ENCODE results near the gene S100A5. TPM values are rescaled to one million over a fixed set of nuclear protein-coding genes. Genes with fewer than 3 reads are reported as not detected.

Gene S100A5
- total RNA-seq, 1 donor from 2014 or later: not detected

DNA sequence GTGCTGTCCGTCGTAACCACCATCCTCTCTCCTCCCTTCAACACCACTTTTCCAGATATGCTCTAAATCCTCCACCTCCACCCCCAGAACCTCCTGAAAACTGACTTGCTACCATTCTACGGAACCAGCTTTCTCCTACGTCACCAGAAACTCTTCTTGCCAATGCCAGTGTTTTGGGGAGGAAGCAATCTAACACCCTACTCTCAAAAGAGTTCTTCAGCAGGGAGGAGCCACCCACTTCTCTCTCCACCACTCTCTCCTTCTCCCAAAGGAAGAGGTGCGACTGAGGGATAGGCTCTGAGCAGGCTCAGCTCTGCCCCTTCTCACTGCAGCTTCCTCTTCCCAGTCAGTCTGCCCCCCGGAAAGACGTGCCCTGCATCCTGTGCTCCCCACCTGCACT, 31.0 kb upstream of the S100A5 start:
- no peak for DNase-seq
- Mint-ChIP-seq H3K36me3 (ENCODE audit: unreplicated experiment) (no peaks in the 10 kb centered on the region), H3K27ac (ENCODE audit: unreplicated experiment) (peak overlapping the region; percentile 22), H3K27me3 (ENCODE audit: unreplicated experiment) (peaks cover 3% of the 10 kb centered on the region), H3K4me1 (ENCODE audit: low read depth, unreplicated experiment) (peaks cover 18% of the 10 kb centered on the region), H3K9me3 (ENCODE audit: unreplicated experiment) (peaks cover 3% of the 10 kb centered on the region), H3K4me3 (ENCODE audit: unreplicated experiment) (peak overlapping the region; percentile 2)
- TF ChIP-seq, protein P1, sequence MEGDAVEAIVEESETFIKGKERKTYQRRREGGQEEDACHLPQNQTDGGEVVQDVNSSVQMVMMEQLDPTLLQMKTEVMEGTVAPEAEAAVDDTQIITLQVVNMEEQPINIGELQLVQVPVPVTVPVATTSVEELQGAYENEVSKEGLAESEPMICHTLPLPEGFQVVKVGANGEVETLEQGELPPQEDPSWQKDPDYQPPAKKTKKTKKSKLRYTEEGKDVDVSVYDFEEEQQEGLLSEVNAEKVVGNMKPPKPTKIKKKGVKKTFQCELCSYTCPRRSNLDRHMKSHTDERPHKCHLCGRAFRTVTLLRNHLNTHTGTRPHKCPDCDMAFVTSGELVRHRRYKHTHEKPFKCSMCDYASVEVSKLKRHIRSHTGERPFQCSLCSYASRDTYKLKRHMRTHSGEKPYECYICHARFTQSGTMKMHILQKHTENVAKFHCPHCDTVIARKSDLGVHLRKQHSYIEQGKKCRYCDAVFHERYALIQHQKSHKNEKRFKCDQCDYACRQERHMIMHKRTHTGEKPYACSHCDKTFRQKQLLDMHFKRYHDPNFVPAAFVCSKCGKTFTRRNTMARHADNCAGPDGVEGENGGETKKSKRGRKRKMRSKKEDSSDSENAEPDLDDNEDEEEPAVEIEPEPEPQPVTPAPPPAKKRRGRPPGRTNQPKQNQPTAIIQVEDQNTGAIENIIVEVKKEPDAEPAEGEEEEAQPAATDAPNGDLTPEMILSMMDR (IDR thresholded peaks at IDR 0.05; ENCODE audit: partially characterized antibody, unreplicated experiment): no peak

- no peaks in the 10 kb centered on the region for H3K36me3 Mint-ChIP-seq (ENCODE audit: unreplicated experiment)
- peaks cover 5% of the 10 kb centered on the region for H3K9me3 Mint-ChIP-seq (ENCODE audit: unreplicated experiment)
- no peak overlapping the region for H3K27ac Mint-ChIP-seq (ENCODE audit: unreplicated experiment)
- TF ChIP-seq, protein P1 (IDR thresholded peaks at IDR 0.05; ENCODE audit: partially characterized antibody, unreplicated experiment): no peak
- H3K4me3 Mint-ChIP-seq (ENCODE audit: unreplicated experiment): no peak overlapping the region
- peaks cover 5% of the 10 kb centered on the region for H3K27me3 Mint-ChIP-seq (ENCODE audit: unreplicated experiment)
- peaks cover 21% of the 10 kb centered on the region for H3K4me1 Mint-ChIP-seq (ENCODE audit: low read depth, unreplicated experiment)
- no peak for DNase-seq
These were observed 30.1 kb upstream of the S100A5 start for GRCh38 chr1:153570874-153571273.

DNA sequence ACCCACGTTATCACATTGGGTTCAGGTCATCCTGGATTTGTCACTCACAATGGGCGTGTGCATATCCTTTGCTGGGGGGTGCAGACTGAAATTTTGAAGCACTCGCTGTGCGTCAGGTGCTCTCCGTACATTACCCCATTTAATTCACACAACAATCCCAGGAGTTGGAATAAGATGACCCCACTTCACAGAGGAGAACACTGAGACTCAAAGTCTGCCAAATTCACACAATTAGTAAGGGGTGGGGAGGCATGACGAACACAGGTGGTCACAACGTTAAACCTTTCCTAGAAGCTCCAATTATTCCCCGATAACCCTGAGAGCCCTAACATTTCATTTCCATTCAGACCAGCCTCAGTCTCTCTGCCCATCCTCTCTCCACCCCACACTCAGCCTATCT, 28.7 kb upstream of the S100A5 start:
- peaks cover 7% of the 10 kb centered on the region for H3K9me3 Mint-ChIP-seq (ENCODE audit: unreplicated experiment)
- H3K27me3 Mint-ChIP-seq (ENCODE audit: unreplicated experiment): peaks cover 6% of the 10 kb centered on the region
- H3K4me1 Mint-ChIP-seq (ENCODE audit: low read depth, unreplicated experiment): peaks cover 25% of the 10 kb centered on the region
- no peak for DNase-seq
- H3K27ac Mint-ChIP-seq (ENCODE audit: unreplicated experiment): peak overlapping the region; percentile 80
- peak overlapping the region; percentile 43 for H3K4me3 Mint-ChIP-seq (ENCODE audit: unreplicated experiment)
- TF ChIP-seq, protein P1 (IDR thresholded peaks at IDR 0.05; ENCODE audit: partially characterized antibody, unreplicated experiment): no peak
- no peaks in the 10 kb centered on the region for H3K36me3 Mint-ChIP-seq (ENCODE audit: unreplicated experiment)

- H3K4me3 Mint-ChIP-seq (ENCODE audit: unreplicated experiment): peak overlapping the region; percentile 23
- DNase-seq: peak; percentile 93
- no peaks in the 10 kb centered on the region for H3K36me3 Mint-ChIP-seq (ENCODE audit: unreplicated experiment)
- H3K9me3 Mint-ChIP-seq (ENCODE audit: unreplicated experiment): peaks cover 7% of the 10 kb centered on the region
- peak overlapping the region; percentile 89 for H3K27ac Mint-ChIP-seq (ENCODE audit: unreplicated experiment)
- peaks cover 30% of the 10 kb centered on the region for H3K4me1 Mint-ChIP-seq (ENCODE audit: low read depth, unreplicated experiment)
- H3K27me3 Mint-ChIP-seq (ENCODE audit: unreplicated experiment): peaks cover 10% of the 10 kb centered on the region
- TF ChIP-seq, protein P1 (IDR thresholded peaks at IDR 0.05; ENCODE audit: partially characterized antibody, unreplicated experiment): peak; percentile 99
These were observed 27.8 kb upstream of the S100A5 start for GRCh38 chr1:153568367-153569099.

DNA sequence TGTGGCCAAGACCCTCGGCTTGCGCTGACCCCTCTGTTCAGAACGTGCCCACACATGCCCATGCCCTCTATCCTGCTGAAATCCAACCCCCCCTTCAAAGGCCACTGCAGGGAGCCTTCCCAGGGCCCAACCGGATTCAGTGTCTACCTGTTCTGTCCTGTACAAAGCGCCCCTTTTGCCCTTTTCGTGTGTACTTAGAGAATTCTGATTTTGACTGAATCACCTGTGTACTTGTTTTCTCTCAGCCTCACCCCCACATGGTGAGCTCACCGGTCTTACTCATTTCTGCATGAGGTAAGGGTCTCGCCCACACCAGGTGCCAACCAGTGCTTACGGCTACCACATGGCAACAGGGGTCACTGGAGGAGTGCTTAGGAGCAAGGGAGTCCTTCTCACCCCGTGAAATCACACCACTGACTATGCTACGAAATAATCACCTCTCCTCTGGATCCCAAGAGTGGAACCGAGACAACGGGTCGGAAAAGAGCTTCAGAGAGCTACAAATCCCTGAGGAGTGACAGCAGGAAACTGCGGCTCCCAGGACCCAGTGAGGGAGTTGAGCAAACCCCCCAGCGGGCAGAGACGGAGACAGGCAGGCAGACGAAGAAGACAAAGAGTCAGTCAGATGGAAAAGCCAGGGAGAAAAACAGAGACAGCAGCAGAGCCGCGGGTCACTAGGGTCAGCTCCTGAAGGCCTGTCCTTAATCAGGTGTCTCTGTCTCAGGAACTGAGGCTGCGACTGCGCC, 27.1 kb upstream of the S100A5 start:
- peaks cover 8% of the 10 kb centered on the region for H3K9me3 Mint-ChIP-seq (ENCODE audit: unreplicated experiment)
- H3K27me3 Mint-ChIP-seq (ENCODE audit: unreplicated experiment): peaks cover 10% of the 10 kb centered on the region
- no peaks in the 10 kb centered on the region for H3K36me3 Mint-ChIP-seq (ENCODE audit: unreplicated experiment)
- DNase-seq: no peak
- peaks cover 30% of the 10 kb centered on the region for H3K4me1 Mint-ChIP-seq (ENCODE audit: low read depth, unreplicated experiment)
- H3K4me3 Mint-ChIP-seq (ENCODE audit: unreplicated experiment): peak overlapping the region; percentile 47
- TF ChIP-seq, protein P1 (IDR thresholded peaks at IDR 0.05; ENCODE audit: partially characterized antibody, unreplicated experiment): no peak
- peak overlapping the region; percentile 84 for H3K27ac Mint-ChIP-seq (ENCODE audit: unreplicated experiment)

All from glutamatergic neuron (in vitro differentiated cells).